LHCN-M2 (cell line): ENCODE results near the gene KCTD1. TPM values are rescaled to one million over a fixed set of nuclear protein-coding genes. Genes with fewer than 3 reads are reported as not detected.
A peak's percentile ranks its signal among the peaks of the same experiment; 100 is the strongest.

ENCODE experiments used
- DNase-seq: peaks from one replicate; pipeline ENCODE4 v3.0.0-alpha.2; 2012; ENCODE audit warnings: low read depth
- total RNA-seq: library from RNA; depleted of rRNA; stranded (reverse); fragments of >200 nt; gene quantifications from 2 replicates; pipeline ENCODE4 v1.2.3, GENCODE V29; 2014

Gene KCTD1
- total RNA-seq, 1 experiment from 2014 or later: 9.9 TPM

GRCh38 chr18:26482569-26482968 lies 65.8 kb downstream of the KCTD1 start:
- DNase-seq: peak; percentile 26

DNA sequence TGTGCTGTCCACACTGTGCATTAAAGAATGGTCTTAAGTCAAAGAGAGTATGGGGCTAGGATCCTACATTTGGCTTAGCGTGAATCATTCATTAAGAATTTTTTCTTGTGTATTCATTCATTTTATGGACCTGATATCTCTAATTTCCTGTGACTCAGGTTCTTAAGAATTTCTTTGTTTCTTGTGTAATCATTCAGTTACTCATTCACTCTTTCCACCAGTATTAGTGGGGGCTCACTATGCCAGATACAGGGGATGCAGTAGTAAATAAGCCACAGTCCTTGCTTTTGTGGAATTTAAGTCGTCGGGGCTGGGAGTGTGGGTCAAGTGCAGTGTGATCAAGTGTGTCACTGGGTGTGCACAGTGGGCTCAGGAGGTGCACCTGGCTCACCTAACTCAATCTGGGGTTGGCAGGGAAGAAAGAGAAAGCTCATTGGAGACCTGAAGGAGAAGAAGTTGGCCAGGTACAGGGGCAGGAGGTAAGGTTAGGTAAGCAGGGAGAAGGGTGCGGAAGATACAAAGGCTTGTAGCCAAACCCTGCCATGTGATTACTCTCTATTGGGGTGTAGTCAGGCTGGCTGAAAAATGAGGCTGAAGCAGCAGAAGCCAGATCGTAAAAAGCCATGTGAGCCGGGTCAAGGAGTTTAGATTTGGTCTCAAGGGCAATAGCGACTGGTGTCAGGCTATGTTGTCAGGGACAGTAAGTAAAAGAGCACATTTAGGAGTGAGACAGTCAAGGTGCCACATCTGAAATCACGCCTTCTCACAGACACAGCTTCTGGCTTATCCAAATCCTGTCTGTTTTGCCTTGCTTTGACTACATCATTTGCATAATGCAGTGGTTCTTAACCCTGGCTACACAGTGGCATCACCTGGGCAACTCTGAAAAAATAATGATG lies 67.2 kb downstream of the KCTD1 start:
- DNase-seq: peak; percentile 87

- DNase-seq: no peak
Observed at GRCh38 chr18:26479681-26480079, 68.7 kb downstream of the KCTD1 start.

GRCh38 chr18:26479065-26479680 lies 69.2 kb downstream of the KCTD1 start:
- no peak for DNase-seq

GRCh38 chr18:26477828-26478466 lies 70.4 kb downstream of the KCTD1 start:
- peak; percentile 48 for DNase-seq

- no peak for DNase-seq
Observed at GRCh38 chr18:26476697-26477096, 71.7 kb downstream of the KCTD1 start.

- DNase-seq: no peak
Observed at GRCh38 chr18:26474542-26474941, 73.8 kb downstream of the KCTD1 start.

GRCh38 chr18:26473672-26474071 lies 74.7 kb downstream of the KCTD1 start:
- DNase-seq: no peak

DNA sequence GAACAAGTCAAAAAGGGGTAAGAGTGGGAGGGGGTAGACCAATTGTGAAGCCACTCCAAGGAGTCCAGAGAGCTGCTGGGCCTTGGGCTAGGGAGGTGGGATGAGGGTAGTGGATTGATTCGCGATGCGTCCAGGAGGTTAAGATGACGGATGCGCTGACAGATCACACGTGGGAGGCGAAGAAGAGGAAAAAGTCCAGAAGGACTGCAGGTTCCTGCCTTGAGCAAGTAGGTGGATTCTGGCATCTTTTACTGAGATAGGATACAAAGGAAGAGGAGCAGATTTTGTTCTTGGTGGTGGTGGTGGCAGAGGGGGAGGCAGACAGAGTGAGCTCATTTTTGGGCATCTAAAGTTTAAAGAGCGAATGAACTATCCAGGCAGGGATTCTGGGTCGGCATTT lies 76.5 kb downstream of the KCTD1 start:
- no peak for DNase-seq

- no peak for DNase-seq
Observed at GRCh38 chr18:26471027-26471426, 77.3 kb downstream of the KCTD1 start.

DNA sequence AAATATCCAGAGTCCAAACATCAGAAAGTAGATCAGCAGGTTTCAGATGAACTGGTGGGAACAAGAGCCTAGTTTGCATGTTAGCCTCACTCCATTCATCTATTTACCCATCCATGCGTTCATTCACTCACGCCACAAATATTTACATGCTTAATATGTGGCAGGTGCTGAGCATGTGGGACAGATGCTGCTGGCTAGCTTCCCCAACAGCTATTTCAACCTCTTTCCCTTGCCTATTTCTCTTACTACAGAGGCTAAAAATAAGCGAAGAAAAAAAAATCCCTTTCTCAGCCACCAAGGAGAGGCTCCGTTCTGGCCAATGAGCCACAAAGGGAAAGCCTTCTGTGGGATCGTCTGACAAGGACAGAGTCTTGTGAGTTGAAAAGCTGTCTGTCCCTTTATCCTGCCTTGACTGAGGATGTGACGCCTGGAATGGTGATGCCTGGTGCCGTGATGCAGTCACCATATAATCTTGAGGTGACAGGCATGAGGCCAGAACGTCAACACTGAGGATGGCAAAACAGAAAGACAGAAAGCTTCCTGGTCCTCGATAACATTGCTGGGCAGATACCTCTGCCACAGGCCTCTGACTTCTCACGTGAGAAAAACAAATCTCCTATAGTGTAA lies 78.2 kb downstream of the KCTD1 start:
- DNase-seq: peak; percentile 76

DNA sequence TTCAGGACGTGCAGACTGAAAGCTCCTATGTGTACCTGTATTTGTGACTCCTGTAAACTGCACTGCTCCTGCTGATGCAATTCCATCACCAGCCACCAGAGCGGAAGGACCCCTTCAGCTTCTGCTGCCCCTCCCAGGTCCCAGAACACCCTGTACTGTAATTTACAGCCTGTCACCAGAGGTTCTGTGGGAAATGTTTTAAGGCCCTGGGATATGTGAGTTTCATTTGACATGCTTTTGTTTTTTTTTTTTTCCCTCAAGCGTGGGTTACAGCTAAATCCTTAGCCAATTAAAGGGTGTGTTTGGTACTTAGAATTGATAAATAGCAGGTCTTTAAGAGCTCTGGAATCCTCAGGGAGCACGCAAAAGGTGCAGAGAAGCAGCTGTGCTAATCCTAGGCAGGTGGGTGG lies 79.4 kb downstream of the KCTD1 start:
- no peak for DNase-seq

- no peak for DNase-seq
Observed at GRCh38 chr18:26466026-26466425, 82.3 kb downstream of the KCTD1 start.

- no peak for DNase-seq
Observed at GRCh38 chr18:26465431-26465830, 82.9 kb downstream of the KCTD1 start.

DNA sequence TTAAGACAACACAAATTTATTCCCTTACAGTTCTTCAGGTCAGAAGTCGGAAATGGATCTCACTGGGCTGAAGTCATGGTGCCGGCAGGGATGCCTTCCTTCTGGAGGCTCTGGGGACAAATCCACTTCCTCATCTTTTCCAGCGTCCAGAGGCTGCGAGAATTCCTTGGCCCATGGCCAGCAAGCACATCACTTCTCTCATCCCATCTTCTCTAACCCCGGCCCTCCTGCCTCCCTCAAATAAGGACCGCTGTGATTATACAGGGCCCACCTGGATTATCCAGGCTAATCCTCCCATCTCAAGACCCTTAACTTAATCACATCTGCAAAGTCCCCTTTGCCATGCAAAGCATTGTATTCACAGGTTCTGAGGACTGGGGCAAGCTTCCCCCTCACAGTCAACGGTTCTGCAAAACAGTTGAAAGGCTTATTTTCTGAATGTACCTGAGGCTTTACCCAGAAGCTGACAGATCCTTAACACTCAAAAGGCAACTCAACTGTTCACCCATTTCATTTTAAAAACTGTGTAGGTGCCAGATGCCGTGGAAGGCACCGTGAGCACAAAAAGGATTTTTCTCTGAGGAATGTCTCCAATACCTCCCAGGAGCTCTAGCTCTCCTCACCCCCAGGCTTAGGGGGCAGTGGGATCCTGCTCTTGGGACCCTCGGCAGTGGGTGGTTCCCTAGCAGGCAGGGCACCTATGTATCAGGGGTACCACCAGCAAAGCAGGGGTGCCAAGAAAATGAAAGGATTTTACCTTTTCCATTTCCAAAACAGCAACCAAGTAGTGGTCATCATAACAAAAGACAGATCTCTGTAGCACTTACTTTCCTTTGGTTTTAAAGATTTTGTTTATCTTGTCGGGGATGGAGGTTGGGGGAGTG lies 84.0 kb downstream of the KCTD1 start:
- DNase-seq: no peak

GRCh38 chr18:26462355-26462754 lies 86.0 kb downstream of the KCTD1 start:
- DNase-seq: no peak

- no peak for DNase-seq
Observed at GRCh38 chr18:26461405-26461804, 86.9 kb downstream of the KCTD1 start.

DNA sequence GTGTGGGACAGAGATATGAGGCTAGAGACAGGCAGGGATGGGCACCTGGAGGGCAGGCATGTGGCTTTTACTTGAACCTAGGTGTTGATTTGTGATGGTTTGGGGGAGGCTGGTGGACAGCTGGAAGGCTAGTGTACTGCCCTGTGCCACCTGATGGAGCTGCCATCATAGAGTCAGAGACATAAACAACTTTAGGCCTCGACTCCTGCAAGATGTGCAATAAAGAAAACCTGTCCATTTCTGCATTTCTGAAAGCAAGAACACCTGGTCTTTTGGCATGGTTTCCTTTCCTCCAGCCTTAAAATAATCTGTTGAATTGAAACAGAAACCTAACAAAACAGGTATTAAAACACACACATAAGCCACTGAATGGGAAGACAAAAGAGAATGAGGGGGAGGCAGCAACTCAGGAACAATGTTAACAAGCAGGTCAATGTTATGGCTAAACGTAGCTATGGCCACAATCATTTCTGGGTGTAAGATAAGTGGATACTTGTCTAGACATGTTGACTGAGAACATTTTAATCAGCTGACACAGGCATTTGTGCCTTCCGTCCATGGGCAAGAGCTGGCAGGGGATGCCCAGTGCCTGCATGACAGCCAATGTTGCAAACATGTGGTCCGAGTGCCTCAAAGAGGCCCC lies 87.8 kb downstream of the KCTD1 start:
- DNase-seq: no peak

- no peak for DNase-seq
Observed at GRCh38 chr18:26459884-26460283, 88.5 kb downstream of the KCTD1 start.

- DNase-seq: no peak
Observed at GRCh38 chr18:26459340-26459739, 89.0 kb downstream of the KCTD1 start.
